Measurements from ENCODE around the gene MBNL3. TPM values are rescaled to one million over a fixed set of nuclear protein-coding genes. Genes with fewer than 3 reads are reported as not detected.

Gene MBNL3
- total RNA-seq, 6 donors from 2014 or later: 4.1 to 23.3 (median 17.4) TPM

- ATAC-seq (ENCODE audit: low FRiP score in 2 of 2): no peak
- WGBS, 2 donors: 72 to 97% methylated on average over 9 of the region's 9 CpGs
- Histone ChIP-seq H3K36me3 (no peaks in the 10 kb centered on the region), H3K27me3 (no peaks in the 10 kb centered on the region), H3K27ac (no peak overlapping the region), H3K4me3 (no peak overlapping the region), H3K4me1 (no peaks in the 10 kb centered on the region), H3K9me3 (no peaks in the 10 kb centered on the region)
- no peak for TF ChIP-seq EP300 (IDR thresholded peaks at IDR 0.05)
- no peak for TF ChIP-seq POLR2A (IDR thresholded peaks at IDR 0.05)
- no peak for TF ChIP-seq CTCF (IDR thresholded peaks at IDR 0.05)
- no peak for TF ChIP-seq POLR2AphosphoS5 (IDR thresholded peaks at IDR 0.05)
- no peak for DNase-seq
Measured at GRCh38 chrX:132406106-132406505, 82.7 kb downstream of the MBNL3 start.

- 78 to 83% methylated on average over 5 of the region's 5 CpGs for WGBS, 2 donors
Measured at GRCh38 chrX:132404266-132404665, 84.6 kb downstream of the MBNL3 start.

DNA sequence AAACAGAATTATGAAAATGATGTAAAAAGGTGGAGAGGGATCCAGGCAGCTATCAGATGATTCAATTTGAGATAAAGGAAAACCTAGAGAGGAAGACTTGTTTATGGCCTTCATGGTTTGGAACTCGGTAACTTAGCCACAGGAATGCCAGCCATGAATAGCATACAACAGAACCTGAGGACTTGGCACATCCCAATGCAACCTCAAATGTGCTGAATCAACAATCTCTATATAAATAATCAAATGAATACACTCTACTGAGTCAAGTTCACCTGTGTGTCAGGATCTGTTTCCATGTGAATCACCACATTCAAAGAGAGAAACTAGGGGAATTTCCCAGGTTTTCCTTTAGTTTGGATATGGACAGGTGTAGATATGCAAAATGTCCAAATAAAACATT, 86.9 kb downstream of the MBNL3 start:
- Histone ChIP-seq H3K4me3 (no peak overlapping the region), H3K27ac (no peak overlapping the region), H3K4me1 (no peaks in the 10 kb centered on the region), H3K36me3 (no peaks in the 10 kb centered on the region), H3K9me3 (no peaks in the 10 kb centered on the region), H3K27me3 (no peaks in the 10 kb centered on the region)
- TF ChIP-seq EP300 (IDR thresholded peaks at IDR 0.05): no peak
- no peak for TF ChIP-seq CTCF (IDR thresholded peaks at IDR 0.05)
- no peak for TF ChIP-seq POLR2AphosphoS5 (IDR thresholded peaks at IDR 0.05)
- TF ChIP-seq POLR2A (IDR thresholded peaks at IDR 0.05): no peak
- DNase-seq (no peak), ATAC-seq (ENCODE audit: low FRiP score in 2 of 2) (no peak)
- 62 to 82% methylated on average over 1 of the region's 1 CpG for WGBS, 2 donors

More at GRCh38 chrX:132404266-132404665, 84.6 kb downstream of the MBNL3 start:
- Histone ChIP-seq H3K36me3 (no peaks in the 10 kb centered on the region), H3K4me3 (no peak overlapping the region), H3K27me3 (no peaks in the 10 kb centered on the region), H3K27ac (no peak overlapping the region), H3K4me1 (no peaks in the 10 kb centered on the region), H3K9me3 (no peaks in the 10 kb centered on the region)
- ATAC-seq (ENCODE audit: low FRiP score in 2 of 2) (no peak), DNase-seq (no peak)
- TF ChIP-seq EP300 (IDR thresholded peaks at IDR 0.05): no peak
- no peak for TF ChIP-seq CTCF (IDR thresholded peaks at IDR 0.05)
- TF ChIP-seq POLR2AphosphoS5 (IDR thresholded peaks at IDR 0.05): no peak
- no peak for TF ChIP-seq POLR2A (IDR thresholded peaks at IDR 0.05)

DNA sequence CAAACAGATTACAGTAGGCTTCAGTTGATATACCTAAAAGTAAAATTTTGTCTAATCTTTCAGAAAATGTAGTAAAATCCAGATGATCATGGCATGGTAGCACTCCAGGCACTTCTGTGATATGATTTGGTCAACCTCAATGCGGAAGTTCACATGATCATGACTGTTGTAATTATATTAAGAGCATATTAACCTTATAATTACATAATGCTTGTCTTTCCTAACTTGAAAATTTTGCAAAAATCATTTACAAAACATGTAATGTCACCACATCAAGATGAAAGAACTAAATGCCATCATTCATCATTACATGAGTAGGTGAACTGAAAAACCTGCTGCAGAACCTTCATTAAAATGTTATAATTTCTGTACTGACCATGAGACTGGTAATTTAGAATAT, 88.1 kb downstream of the MBNL3 start:
- H3K4me3 ChIP-seq: no peak overlapping the region
- DNase-seq (no peak), ATAC-seq (ENCODE audit: low FRiP score in 2 of 2) (no peak)
- H3K27ac ChIP-seq: no peak overlapping the region
- TF ChIP-seq CTCF (IDR thresholded peaks at IDR 0.05) (no peak), EP300 (IDR thresholded peaks at IDR 0.05) (no peak), POLR2A (IDR thresholded peaks at IDR 0.05) (no peak), POLR2AphosphoS5 (IDR thresholded peaks at IDR 0.05) (no peak)
- H3K4me1 ChIP-seq: no peaks in the 10 kb centered on the region
- H3K9me3 ChIP-seq: no peaks in the 10 kb centered on the region
- no peaks in the 10 kb centered on the region for H3K36me3 ChIP-seq
- H3K27me3 ChIP-seq: no peaks in the 10 kb centered on the region
- WGBS, 2 donors: 59 to 77% methylated on average over 1 of the region's 1 CpG

- Histone ChIP-seq H3K27ac (no peak overlapping the region), H3K36me3 (no peaks in the 10 kb centered on the region), H3K9me3 (no peaks in the 10 kb centered on the region), H3K4me1 (no peaks in the 10 kb centered on the region), H3K4me3 (no peak overlapping the region), H3K27me3 (no peaks in the 10 kb centered on the region)
- ATAC-seq (ENCODE audit: low FRiP score in 2 of 2) (no peak), DNase-seq (no peak)
- 73 to 85% methylated on average over 2 of the region's 2 CpGs for WGBS, 2 donors
- no peak for TF ChIP-seq EP300 (IDR thresholded peaks at IDR 0.05)
- no peak for TF ChIP-seq POLR2A (IDR thresholded peaks at IDR 0.05)
- TF ChIP-seq CTCF (IDR thresholded peaks at IDR 0.05): no peak
- TF ChIP-seq POLR2AphosphoS5 (IDR thresholded peaks at IDR 0.05): no peak
Measured at GRCh38 chrX:132395645-132396044, 93.2 kb downstream of the MBNL3 start.
